Osteoblast (primary cell): ENCODE results near the gene SH3TC1. TPM values are rescaled to one million over a fixed set of nuclear protein-coding genes. Genes with fewer than 3 reads are reported as not detected.
A peak's percentile ranks its signal among the peaks of the same experiment; 100 is the strongest.

Experiments
- DNase-seq: peaks from one replicate; pipeline ENCODE4 v3.0.0; 2011; ENCODE audit warnings: low spot score, mixed read lengths; ENCODE audit not compliant: insufficient read length; ENCODE audit errors: missing footprints
- H2AFZ ChIP-seq: 2 replicates; pipeline ENCODE4 v1.6.0; 2011; ENCODE audit warnings: mild to moderate bottlenecking, low read length
- H3K27ac ChIP-seq: 2 replicates; pipeline ENCODE4 v1.5.1; 2011; ENCODE audit warnings: mild to moderate bottlenecking, low read depth, low read length, moderate library complexity
- H3K27me3 ChIP-seq: 2 replicates; pipeline ENCODE4 v1.6.0; 2012; ENCODE audit warnings: mild to moderate bottlenecking, control low read depth, inconsistent platforms, low read length, moderate library complexity; ENCODE audit not compliant: insufficient read depth
- H3K36me3 ChIP-seq: 2 replicates; pipeline ENCODE4 v1.5.1; 2011; ENCODE audit warnings: mild to moderate bottlenecking, low read length, control low read depth, moderate library complexity; ENCODE audit not compliant: insufficient read depth
- H3K4me1 ChIP-seq: 2 replicates; pipeline ENCODE4 v1.5.1; 2011; ENCODE audit warnings: mild to moderate bottlenecking, low read length, control low read depth, moderate library complexity; ENCODE audit not compliant: insufficient read depth
- H3K4me2 ChIP-seq: 2 replicates; pipeline ENCODE4 v1.6.0; 2011; ENCODE audit warnings: mild to moderate bottlenecking, low read length; ENCODE audit not compliant: insufficient read depth
- H3K4me3 ChIP-seq: fragments of 200-600 bp; sonication (generic); 3 replicates; pipeline ENCODE4 v1.5.1; 2012; ENCODE audit warnings: mild to moderate bottlenecking, low read length, inconsistent platforms; ENCODE audit not compliant: insufficient read depth
- H3K79me2 ChIP-seq: 2 replicates; pipeline ENCODE4 v1.6.0; 2012; ENCODE audit warnings: mild to moderate bottlenecking, low read length, control low read depth, inconsistent platforms; ENCODE audit not compliant: insufficient read depth
- H3K9me3 ChIP-seq: 2 replicates; pipeline ENCODE4 v1.5.1; 2011; ENCODE audit warnings: low read depth, low read length, control low read depth
- H4K20me1 ChIP-seq: 2 replicates; pipeline ENCODE4 v1.6.0; 2012; ENCODE audit warnings: mild to moderate bottlenecking, low read length, control low read depth; ENCODE audit not compliant: insufficient read depth
- total RNA-seq: library from RNA; depleted of rRNA; stranded (reverse); fragments of >200 nt; gene quantifications from 2 replicates; pipeline ENCODE4 v1.2.3, GENCODE V29; 2012
- TF ChIP-seq, protein P1 (sequence below): IDR thresholded peaks from 2 replicates; pipeline ENCODE4 v1.5.1; 2011; ENCODE audit warnings: mild to moderate bottlenecking, low read depth, low read length, moderate library complexity; ENCODE audit errors: extremely low read depth

The SH3TC1 gene
- total RNA-seq, 1 donor: 3.6 TPM

DNA sequence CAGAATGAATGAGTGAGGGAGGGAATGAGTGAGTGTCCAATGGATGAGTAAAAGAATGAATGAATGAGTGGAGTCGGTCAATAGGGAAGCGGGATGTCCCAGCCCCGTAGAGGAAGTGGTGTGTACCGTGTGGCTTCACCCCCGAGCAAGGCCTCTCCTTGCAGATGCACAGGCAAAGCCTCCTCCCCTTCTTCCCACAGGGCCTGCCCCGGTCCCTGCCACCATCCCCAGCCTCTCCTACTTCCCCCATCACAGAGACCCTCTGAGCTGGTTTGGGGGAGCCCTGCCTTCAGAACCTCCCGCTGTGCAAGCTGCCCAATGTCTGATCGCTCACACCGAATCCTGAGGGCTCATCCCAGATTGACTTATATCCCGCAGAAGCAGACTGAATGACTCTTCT lies 84.1 kb downstream of the SH3TC1 start:
- Histone ChIP-seq H3K79me2 (no peaks in the 10 kb centered on the region), H3K9me3 (no peaks in the 10 kb centered on the region), H3K36me3 (no peaks in the 10 kb centered on the region), H3K4me1 (peaks cover 13% of the 10 kb centered on the region), H3K4me2 (no peak overlapping the region), H3K27me3 (no peaks in the 10 kb centered on the region), H4K20me1 (no peaks in the 10 kb centered on the region), H2AFZ (no peak overlapping the region), H3K4me3 (no peak overlapping the region), H3K27ac (no peak overlapping the region)
- TF ChIP-seq, protein P1, sequence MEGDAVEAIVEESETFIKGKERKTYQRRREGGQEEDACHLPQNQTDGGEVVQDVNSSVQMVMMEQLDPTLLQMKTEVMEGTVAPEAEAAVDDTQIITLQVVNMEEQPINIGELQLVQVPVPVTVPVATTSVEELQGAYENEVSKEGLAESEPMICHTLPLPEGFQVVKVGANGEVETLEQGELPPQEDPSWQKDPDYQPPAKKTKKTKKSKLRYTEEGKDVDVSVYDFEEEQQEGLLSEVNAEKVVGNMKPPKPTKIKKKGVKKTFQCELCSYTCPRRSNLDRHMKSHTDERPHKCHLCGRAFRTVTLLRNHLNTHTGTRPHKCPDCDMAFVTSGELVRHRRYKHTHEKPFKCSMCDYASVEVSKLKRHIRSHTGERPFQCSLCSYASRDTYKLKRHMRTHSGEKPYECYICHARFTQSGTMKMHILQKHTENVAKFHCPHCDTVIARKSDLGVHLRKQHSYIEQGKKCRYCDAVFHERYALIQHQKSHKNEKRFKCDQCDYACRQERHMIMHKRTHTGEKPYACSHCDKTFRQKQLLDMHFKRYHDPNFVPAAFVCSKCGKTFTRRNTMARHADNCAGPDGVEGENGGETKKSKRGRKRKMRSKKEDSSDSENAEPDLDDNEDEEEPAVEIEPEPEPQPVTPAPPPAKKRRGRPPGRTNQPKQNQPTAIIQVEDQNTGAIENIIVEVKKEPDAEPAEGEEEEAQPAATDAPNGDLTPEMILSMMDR: no peak
- DNase-seq: peak; percentile 46

DNA sequence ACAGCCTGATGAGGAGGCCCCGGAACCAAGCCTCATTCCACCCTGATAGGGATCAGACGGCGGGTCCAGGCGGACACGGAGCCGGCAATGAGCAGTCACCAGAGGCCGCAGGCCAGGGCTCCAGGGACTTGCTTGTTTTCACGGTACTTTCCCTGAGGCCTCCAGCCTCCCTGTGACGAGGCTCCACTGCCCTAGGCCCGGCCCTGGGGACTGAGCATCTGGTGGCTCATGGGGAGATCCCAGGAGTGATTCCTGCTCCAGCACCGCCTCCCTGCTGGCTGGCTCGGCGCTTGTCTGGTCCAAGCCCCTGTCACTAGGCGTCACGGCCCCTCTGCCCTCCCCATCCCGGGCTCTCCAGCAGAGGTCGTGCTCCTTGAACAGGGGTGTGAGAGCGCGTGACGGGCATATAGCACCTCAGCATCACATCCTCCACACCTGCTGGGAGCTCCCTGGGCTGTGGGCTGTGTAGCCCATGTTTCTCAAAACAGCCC lies 84.6 kb downstream of the SH3TC1 start:
- Histone ChIP-seq H3K27ac (no peak overlapping the region), H3K27me3 (no peaks in the 10 kb centered on the region), H4K20me1 (no peaks in the 10 kb centered on the region), H3K4me1 (peaks cover 8% of the 10 kb centered on the region), H3K4me2 (no peak overlapping the region), H2AFZ (no peak overlapping the region), H3K36me3 (no peaks in the 10 kb centered on the region), H3K4me3 (no peak overlapping the region), H3K9me3 (no peaks in the 10 kb centered on the region), H3K79me2 (no peaks in the 10 kb centered on the region)
- DNase-seq: no peak
- TF ChIP-seq, protein P1: no peak

DNA sequence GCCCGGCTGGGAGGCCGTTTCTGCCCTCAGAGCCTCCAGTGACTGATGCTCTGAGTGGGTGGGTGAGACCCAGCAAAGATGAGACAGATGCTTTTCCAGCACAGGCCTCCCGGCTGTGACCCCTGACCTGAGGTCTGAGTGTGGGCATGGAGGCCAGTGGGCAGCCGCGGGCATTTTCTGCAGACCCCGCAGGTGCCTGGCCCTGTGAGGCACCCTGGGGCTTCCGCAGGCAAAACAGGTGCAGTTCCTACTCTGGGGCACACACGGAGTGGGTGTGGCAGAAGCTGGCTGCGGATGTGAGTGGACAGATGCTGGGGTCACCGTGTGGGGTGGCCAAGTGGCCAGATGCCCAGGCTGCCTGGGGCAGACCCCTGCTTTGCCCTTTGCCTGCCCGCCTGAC lies 85.3 kb downstream of the SH3TC1 start:
- Histone ChIP-seq H3K27me3 (no peaks in the 10 kb centered on the region), H3K4me1 (peaks cover under 1% of the 10 kb centered on the region), H4K20me1 (no peaks in the 10 kb centered on the region), H2AFZ (no peak overlapping the region), H3K9me3 (no peaks in the 10 kb centered on the region), H3K79me2 (no peaks in the 10 kb centered on the region), H3K4me2 (no peak overlapping the region), H3K4me3 (no peak overlapping the region), H3K27ac (no peak overlapping the region), H3K36me3 (no peaks in the 10 kb centered on the region)
- TF ChIP-seq, protein P1: no peak
- peak; percentile 58 for DNase-seq

DNA sequence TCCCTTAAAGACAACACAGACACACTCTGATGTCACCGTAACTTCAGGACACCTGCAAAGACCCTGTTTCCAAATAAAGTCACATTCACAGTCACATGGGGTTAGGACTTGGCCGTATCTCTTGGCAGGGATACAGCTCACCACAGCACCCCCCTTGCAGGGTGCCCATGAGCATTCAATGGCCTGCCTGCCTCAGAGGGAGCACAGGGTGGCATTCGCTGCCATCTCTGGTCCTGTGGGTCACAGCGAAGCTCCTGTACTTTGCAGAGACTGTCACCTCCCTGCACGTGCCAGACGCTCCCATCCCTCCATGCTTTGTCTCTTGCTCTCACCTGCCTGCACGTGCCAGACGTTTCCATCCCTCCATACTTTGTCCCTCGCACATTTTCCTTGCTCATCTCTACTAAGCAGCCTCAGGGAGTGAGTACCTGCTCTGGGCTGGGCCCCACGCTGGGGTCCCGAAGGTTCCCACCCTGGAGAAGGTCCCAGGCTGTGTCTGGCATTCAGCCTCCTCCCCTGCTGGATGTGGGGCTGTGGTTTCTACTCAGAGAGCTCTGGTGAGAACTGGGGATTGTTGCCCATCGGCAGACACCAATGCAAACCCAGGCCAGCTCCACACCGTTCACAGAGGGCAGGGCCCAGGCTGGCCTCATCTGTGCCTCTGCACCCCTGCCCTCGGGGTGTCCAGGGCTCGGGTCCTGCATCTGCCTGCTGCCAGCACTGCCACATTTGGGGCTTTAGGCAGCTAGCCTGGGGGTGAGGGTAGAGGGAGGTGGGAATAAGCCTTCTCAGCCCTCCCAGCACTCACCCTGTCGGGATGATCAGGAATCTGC lies 86.3 kb downstream of the SH3TC1 start:
- Histone ChIP-seq H3K27ac (no peak overlapping the region), H3K36me3 (no peaks in the 10 kb centered on the region), H2AFZ (no peak overlapping the region), H3K27me3 (no peaks in the 10 kb centered on the region), H3K4me2 (no peak overlapping the region), H3K4me3 (no peak overlapping the region), H4K20me1 (no peaks in the 10 kb centered on the region), H3K9me3 (no peaks in the 10 kb centered on the region), H3K79me2 (no peaks in the 10 kb centered on the region), H3K4me1 (no peaks in the 10 kb centered on the region)
- DNase-seq: peak; percentile 65
- TF ChIP-seq, protein P1: no peak
